Activated CD4-positive, alpha-beta memory T cell treated with anti-CD3 and anti-CD28 coated beads, Interleukin-2, amount 10 ng/mL, durations not matched to agents 7 days and 5 days (primary cell): ENCODE results near the gene EPHB2. TPM values are rescaled to one million over a fixed set of nuclear protein-coding genes. Genes with fewer than 3 reads are reported as not detected.

Experiments used
- CTCF ChIA-PET: fragments of 350-600 bp; sonication (Branson Sonifier 250); formaldehyde crosslinking; loops from one replicate; lab custom pipeline; 2021; ENCODE audit warnings: antibody characterized with exemption, inconsistent platforms; lab: Charles Lee
- POLR2A ChIA-PET: fragments of 350-600 bp; sonication (Branson Sonifier 250); formaldehyde crosslinking; loops from one replicate; lab custom pipeline; 2021; ENCODE audit warnings: antibody characterized with exemption; lab: Charles Lee
- DNase-seq: peaks from one replicate; pipeline ENCODE4 v3.0.0-alpha.2; 2020
- H3K27ac Mint-ChIP-seq: one replicate; pipeline ENCODE4 v1.8.0; 2021; ENCODE audit warnings: mild to moderate bottlenecking, mixed read lengths
- H3K27me3 Mint-ChIP-seq: one replicate; pipeline ENCODE4 v1.8.0; 2021; ENCODE audit warnings: mixed read lengths
- H3K36me3 Mint-ChIP-seq: one replicate; pipeline ENCODE4 v1.8.0; 2021; ENCODE audit warnings: low read depth, mixed read lengths
- H3K4me1 Mint-ChIP-seq: one replicate; pipeline ENCODE4 v1.8.0; 2021; ENCODE audit warnings: mixed read lengths
- H3K4me3 Mint-ChIP-seq: one replicate; pipeline ENCODE4 v1.8.0; 2021; ENCODE audit warnings: mild to moderate bottlenecking, mixed read lengths
- H3K9me3 Mint-ChIP-seq: one replicate; pipeline ENCODE4 v1.8.0; 2021; ENCODE audit warnings: mixed read lengths
- total RNA-seq, 2 experiments: library from RNA; stranded (reverse); gene quantifications; one replicate each; pipeline ENCODE4 v1.2.3, GENCODE V29; 2021

EPHB2 gene
- total RNA-seq, 2 experiments from 2014 or later, result not detected

GRCh38 chr1:22889213-22889827, 178.7 kb downstream of the EPHB2 start:
- DNase-seq, result no peak
- peaks cover 13% of the 10 kb centered on the region for H3K4me1 Mint-ChIP-seq
- ChIA-PET POLR2A (no interaction called here), CTCF (interaction anchor here (1.0 to 2.9 kb wide), 2 partner anchors 185 to 215 kb away, joined by 4 to 24 read pairs; no protein-coding TSS in a partner anchor)
- no peak overlapping the region for H3K4me3 Mint-ChIP-seq
- no peak overlapping the region for H3K27ac Mint-ChIP-seq
- H3K36me3 Mint-ChIP-seq, result no peaks in the 10 kb centered on the region
- no peaks in the 10 kb centered on the region for H3K9me3 Mint-ChIP-seq
- peaks cover 19% of the 10 kb centered on the region for H3K27me3 Mint-ChIP-seq

GRCh38 chr1:22892789-22893188, 182.2 kb downstream of the EPHB2 start:
- no peaks in the 10 kb centered on the region for H3K4me1 Mint-ChIP-seq
- no peaks in the 10 kb centered on the region for H3K9me3 Mint-ChIP-seq
- POLR2A ChIA-PET, result no interaction called here
- no peak overlapping the region for H3K27ac Mint-ChIP-seq
- no peak overlapping the region for H3K4me3 Mint-ChIP-seq
- peaks cover 14% of the 10 kb centered on the region for H3K27me3 Mint-ChIP-seq
- CTCF ChIA-PET, result no interaction called here
- H3K36me3 Mint-ChIP-seq, result no peaks in the 10 kb centered on the region
- no peak for DNase-seq

- Mint-ChIP-seq H3K4me1 (no peaks in the 10 kb centered on the region), H3K27ac (no peak overlapping the region), H3K36me3 (no peaks in the 10 kb centered on the region), H3K27me3 (peaks cover 18% of the 10 kb centered on the region), H3K9me3 (no peaks in the 10 kb centered on the region), H3K4me3 (no peak overlapping the region)
- DNase-seq, result no peak
- ChIA-PET POLR2A (no interaction called here), CTCF (no interaction called here)
Observed at GRCh38 chr1:22893292-22893691, 182.7 kb downstream of the EPHB2 start.

GRCh38 chr1:22895357-22895756, 184.7 kb downstream of the EPHB2 start:
- Mint-ChIP-seq H3K36me3 (no peaks in the 10 kb centered on the region), H3K9me3 (no peaks in the 10 kb centered on the region), H3K27me3 (peaks cover 8% of the 10 kb centered on the region), H3K4me1 (no peaks in the 10 kb centered on the region), H3K27ac (no peak overlapping the region), H3K4me3 (no peak overlapping the region)
- DNase-seq, result no peak
- CTCF ChIA-PET, result no interaction called here
- POLR2A ChIA-PET, result no interaction called here

GRCh38 chr1:22896184-22896583, 185.5 kb downstream of the EPHB2 start:
- Mint-ChIP-seq H3K27ac (no peak overlapping the region), H3K36me3 (no peaks in the 10 kb centered on the region), H3K4me3 (no peak overlapping the region), H3K9me3 (no peaks in the 10 kb centered on the region), H3K4me1 (no peaks in the 10 kb centered on the region), H3K27me3 (peaks cover 16% of the 10 kb centered on the region)
- POLR2A ChIA-PET, result no interaction called here
- DNase-seq, result no peak
- CTCF ChIA-PET, result no interaction called here

GRCh38 chr1:22900451-22900850, 189.8 kb downstream of the EPHB2 start:
- Mint-ChIP-seq H3K9me3 (no peaks in the 10 kb centered on the region), H3K27ac (no peak overlapping the region), H3K36me3 (no peaks in the 10 kb centered on the region), H3K4me1 (no peaks in the 10 kb centered on the region), H3K4me3 (no peak overlapping the region), H3K27me3 (peaks cover 21% of the 10 kb centered on the region)
- ChIA-PET POLR2A (no interaction called here), CTCF (no interaction called here)
- no peak for DNase-seq

GRCh38 chr1:22903113-22903512, 192.5 kb downstream of the EPHB2 start:
- Mint-ChIP-seq H3K27me3 (peaks cover 19% of the 10 kb centered on the region), H3K9me3 (no peaks in the 10 kb centered on the region), H3K4me1 (no peaks in the 10 kb centered on the region), H3K36me3 (no peaks in the 10 kb centered on the region), H3K27ac (no peak overlapping the region), H3K4me3 (no peak overlapping the region)
- CTCF ChIA-PET, result no interaction called here
- no peak for DNase-seq
- POLR2A ChIA-PET, result no interaction called here

- no peaks in the 10 kb centered on the region for H3K36me3 Mint-ChIP-seq
- H3K27ac Mint-ChIP-seq, result no peak overlapping the region
- H3K9me3 Mint-ChIP-seq, result no peaks in the 10 kb centered on the region
- POLR2A ChIA-PET, result no interaction called here
- no peaks in the 10 kb centered on the region for H3K4me1 Mint-ChIP-seq
- CTCF ChIA-PET, result no interaction called here
- DNase-seq, result no peak
- no peak overlapping the region for H3K4me3 Mint-ChIP-seq
- H3K27me3 Mint-ChIP-seq, result peaks cover 7% of the 10 kb centered on the region
Observed at GRCh38 chr1:22906968-22907367, 196.3 kb downstream of the EPHB2 start.

GRCh38 chr1:22907528-22907927, 196.9 kb downstream of the EPHB2 start:
- no peak for DNase-seq
- Mint-ChIP-seq H3K27ac (no peak overlapping the region), H3K36me3 (no peaks in the 10 kb centered on the region), H3K4me1 (no peaks in the 10 kb centered on the region), H3K27me3 (peaks cover 3% of the 10 kb centered on the region), H3K9me3 (no peaks in the 10 kb centered on the region), H3K4me3 (no peak overlapping the region)
- CTCF ChIA-PET, result no interaction called here
- POLR2A ChIA-PET, result no interaction called here

GRCh38 chr1:22908880-22909426, 198.3 kb downstream of the EPHB2 start:
- Mint-ChIP-seq H3K9me3 (no peaks in the 10 kb centered on the region), H3K27me3 (no peaks in the 10 kb centered on the region), H3K27ac (no peak overlapping the region), H3K36me3 (no peaks in the 10 kb centered on the region), H3K4me1 (no peaks in the 10 kb centered on the region), H3K4me3 (no peak overlapping the region)
- ChIA-PET CTCF (no interaction called here), POLR2A (no interaction called here)
- DNase-seq, result no peak

- H3K27ac Mint-ChIP-seq, result no peak overlapping the region
- DNase-seq, result no peak
- POLR2A ChIA-PET, result no interaction called here
- no peaks in the 10 kb centered on the region for H3K27me3 Mint-ChIP-seq
- no peak overlapping the region for H3K4me3 Mint-ChIP-seq
- CTCF ChIA-PET, result interaction anchor here (0.6 kb wide), 1 partner anchor 12 kb away, joined by 3 read pairs; no protein-coding TSS in a partner anchor
- no peaks in the 10 kb centered on the region for H3K4me1 Mint-ChIP-seq
- no peaks in the 10 kb centered on the region for H3K9me3 Mint-ChIP-seq
- H3K36me3 Mint-ChIP-seq, result no peaks in the 10 kb centered on the region
Observed at GRCh38 chr1:22910286-22910685, 199.6 kb downstream of the EPHB2 start.

GRCh38 chr1:22910986-22911651, 200.5 kb downstream of the EPHB2 start:
- CTCF ChIA-PET, result no interaction called here
- no peaks in the 10 kb centered on the region for H3K4me1 Mint-ChIP-seq
- no peaks in the 10 kb centered on the region for H3K27me3 Mint-ChIP-seq
- H3K9me3 Mint-ChIP-seq, result no peaks in the 10 kb centered on the region
- H3K36me3 Mint-ChIP-seq, result no peaks in the 10 kb centered on the region
- no peak overlapping the region for H3K4me3 Mint-ChIP-seq
- H3K27ac Mint-ChIP-seq, result no peak overlapping the region
- POLR2A ChIA-PET, result no interaction called here
- no peak for DNase-seq

GRCh38 chr1:22912311-22912710, 201.7 kb downstream of the EPHB2 start:
- Mint-ChIP-seq H3K4me1 (no peaks in the 10 kb centered on the region), H3K27me3 (no peaks in the 10 kb centered on the region), H3K36me3 (no peaks in the 10 kb centered on the region), H3K9me3 (no peaks in the 10 kb centered on the region), H3K4me3 (no peak overlapping the region), H3K27ac (no peak overlapping the region)
- CTCF ChIA-PET, result no interaction called here
- DNase-seq, result no peak
- POLR2A ChIA-PET, result no interaction called here
